Measurements from ENCODE around the gene SNRPD3. TPM values are rescaled to one million over a fixed set of nuclear protein-coding genes. Genes with fewer than 3 reads are reported as not detected.
A peak's percentile ranks its signal among the peaks of the same experiment; 100 is the strongest.
"Not testable (repeated sequence)": the region's sequence is repeated elsewhere in the genome, so short reads cannot be mapped to it uniquely, and the experiment has no call there.

The SNRPD3 gene
- total RNA-seq, 6 donors from 2014 or later, result 66.8 to 119 (median 84.8) TPM

- ATAC-seq (ENCODE audit: low FRiP score in 2 of 2) (no peak), DNase-seq (no peak)
- no peaks in the 10 kb centered on the region for H3K27me3 ChIP-seq
- H3K27ac ChIP-seq, result no peak overlapping the region
- peaks cover 9 to 31% (median 24%) of the 10 kb centered on the region in 4 donors for H3K4me1 ChIP-seq
- no peaks in the 10 kb centered on the region for H3K9me3 ChIP-seq
- H3K4me3 ChIP-seq, result no peak overlapping the region
- 79 to 85% methylated on average over 7 to 8 of the region's 8 CpGs for WGBS, 2 donors
- TF ChIP-seq POLR2AphosphoS5 (IDR thresholded peaks at IDR 0.05), result no peak
- TF ChIP-seq EP300 (IDR thresholded peaks at IDR 0.05), result no peak
- TF ChIP-seq CTCF (IDR thresholded peaks at IDR 0.05), result no peak
- no peak for TF ChIP-seq POLR2A (IDR thresholded peaks at IDR 0.05)
- no peaks in the 10 kb centered on the region for H3K36me3 ChIP-seq
These were observed 43.7 kb downstream of the SNRPD3 start for GRCh38 chr22:24599514-24599913.

GRCh38 chr22:24599958-24600715 is 44.3 kb downstream of the SNRPD3 start:
- not testable (repeated sequence) for H3K27ac ChIP-seq; ATAC-seq (ENCODE audit: low FRiP score in 2 of 2); H3K4me3 ChIP-seq; H3K9me3 ChIP-seq; DNase-seq; H3K27me3 ChIP-seq; H3K36me3 ChIP-seq
- 72 to 84% methylated on average over 2 to 3 of the region's 3 CpGs for WGBS, 2 donors
- peaks cover 9 to 26% (median 20%) of the 10 kb centered on the region in 4 donors for H3K4me1 ChIP-seq

GRCh38 chr22:24601217-24602104 is 45.7 kb downstream of the SNRPD3 start:
- DNase-seq (peak; percentile 87 to 92), ATAC-seq (ENCODE audit: low FRiP score in 2 of 2) (peak; percentile 3 to 77)
- WGBS, 2 donors, result 81 to 88% methylated on average over 5 to 7 of the region's 12 CpGs
- H3K4me1 ChIP-seq, result peaks cover 9 to 26% (median 20%) of the 10 kb centered on the region in 4 donors
- H3K27me3 ChIP-seq, result no peaks in the 10 kb centered on the region
- H3K27ac ChIP-seq, result peak overlapping the region; percentile 40 to 70 (median 58)
- H3K9me3 ChIP-seq, result no peaks in the 10 kb centered on the region
- H3K36me3 ChIP-seq, result no peaks in the 10 kb centered on the region
- TF ChIP-seq EP300 (IDR thresholded peaks at IDR 0.05) (no peak), POLR2A (IDR thresholded peaks at IDR 0.05) (no peak), CTCF (IDR thresholded peaks at IDR 0.05) (no peak), POLR2AphosphoS5 (IDR thresholded peaks at IDR 0.05) (no peak)
- no peak overlapping the region for H3K4me3 ChIP-seq

GRCh38 chr22:24602105-24602749 is 46.4 kb downstream of the SNRPD3 start:
- not testable (repeated sequence) for H3K36me3 ChIP-seq; DNase-seq; ATAC-seq (ENCODE audit: low FRiP score in 2 of 2); H3K27me3 ChIP-seq; H3K4me3 ChIP-seq; H3K9me3 ChIP-seq
- Histone ChIP-seq H3K27ac (peak overlapping the region; percentile 40 to 70 (median 58)), H3K4me1 (peaks cover 9 to 26% (median 20%) of the 10 kb centered on the region in 4 donors)
- 89% methylated on average over 11 of the region's 11 CpGs for WGBS, 2 donors

- H3K9me3 ChIP-seq, H3K36me3 ChIP-seq, H3K27me3 ChIP-seq: not testable (repeated sequence)
- 59 to 79% methylated on average over 7 to 19 of the region's 22 CpGs for WGBS, 2 donors
- H3K4me3 ChIP-seq, result peak within 1 kb of the TSS in 3 of 4 donors; percentile 25 to 41 (median 35)
- H3K27ac ChIP-seq, result peak within 1 kb of the TSS; percentile 54 to 70 (median 62)
- peak; percentile 62 to 75 for DNase-seq
- peaks cover 9 to 26% (median 20%) of the 10 kb centered on the region in 4 donors for H3K4me1 ChIP-seq
- peak; percentile 23 to 28 for ATAC-seq (ENCODE audit: low FRiP score in 2 of 2)
These were observed 47.3 kb downstream of the SNRPD3 start, which contains the start of gene GGT1 for GRCh38 chr22:24602847-24603769. TSS of gene GGT1 (plus strand) at chr22:24603193. CDS start at chr22:24611082, 7,889 bp downstream.

GRCh38 chr22:24603770-24604629 is 48.2 kb downstream of the SNRPD3 start:
- not testable (repeated sequence) for H3K27me3 ChIP-seq, DNase-seq, H3K9me3 ChIP-seq, H3K36me3 ChIP-seq
- ATAC-seq (ENCODE audit: low FRiP score in 2 of 2), result peak in 1 of 2 donors; percentile 30
- H3K4me1 ChIP-seq, result peaks cover 9 to 26% (median 20%) of the 10 kb centered on the region in 4 donors
- peak overlapping the region; percentile 2 to 63 (median 50) for H3K27ac ChIP-seq
- 22 to 47% methylated on average over 5 to 18 of the region's 18 CpGs for WGBS, 2 donors
- peak overlapping the region in 3 of 4 donors; percentile 25 to 41 (median 35) for H3K4me3 ChIP-seq

- not testable (repeated sequence) for H3K36me3 ChIP-seq; H3K9me3 ChIP-seq; H3K4me3 ChIP-seq; DNase-seq; ATAC-seq (ENCODE audit: low FRiP score in 2 of 2); H3K27me3 ChIP-seq; H3K27ac ChIP-seq
- 46 to 57% methylated on average over 1 to 2 of the region's 2 CpGs for WGBS, 2 donors
- H3K4me1 ChIP-seq, result peaks cover 5 to 20% (median 16%) of the 10 kb centered on the region in 4 donors
These were observed 50.5 kb downstream of the SNRPD3 start for GRCh38 chr22:24606340-24606739.
